OCI-LY3 (cell line): Measurements from ENCODE around the gene LRRC31.
A peak's percentile ranks its signal among the peaks of the same experiment; 100 is the strongest.

ENCODE experiments used
- H2AFZ ChIP-seq: fragments of 200-600, 300-600 bp; shearing (Covaris generic); 2 replicates; pipeline ENCODE4 v1.6.0; 2014; ENCODE audit warnings: antibody characterized with exemption, low read depth, low read length
- H3K27ac ChIP-seq: fragments of 200-600, 300-600 bp; sonication (generic); 2 replicates; pipeline ENCODE4 v1.5.1; 2014; ENCODE audit warnings: mild to moderate bottlenecking, low read length, moderate library complexity, mixed read lengths
- H3K27me3 ChIP-seq: fragments of 200-600, 300-600 bp; sonication (generic); 2 replicates; pipeline ENCODE4 v1.6.1; 2014; ENCODE audit warnings: low read depth, low read length, mixed read lengths
- H3K36me3 ChIP-seq: fragments of 200-600, 300-600 bp; sonication (generic); replicated peaks from 2 replicates; pipeline ENCODE3; 2014; ENCODE audit warnings: low read depth, low read length, mixed read lengths
- H3K4me1 ChIP-seq: fragments of 300-600, 200-600 bp; sonication (generic); 2 replicates; pipeline ENCODE4 v1.6.1; 2014; ENCODE audit warnings: low read length, mixed read lengths
- H3K4me2 ChIP-seq: fragments of 200-600, 300-600 bp; sonication (generic); 2 replicates; pipeline ENCODE4 v1.6.1; 2014; ENCODE audit warnings: low read length, mixed read lengths
- H3K4me3 ChIP-seq: fragments of 300-600, 200-600 bp; sonication (generic); 2 replicates; pipeline ENCODE4 v1.5.1; 2014; ENCODE audit warnings: antibody characterized with exemption, mild to moderate bottlenecking, low read length, moderate library complexity
- H3K79me2 ChIP-seq: fragments of 300-600, 200-600 bp; shearing (Covaris generic); 2 replicates; pipeline ENCODE4 v1.6.1; 2014; ENCODE audit warnings: mild to moderate bottlenecking, low read length, mixed read lengths
- H3K9ac ChIP-seq: fragments of 300-600, 200-600 bp; shearing (Covaris generic); 2 replicates; pipeline ENCODE4 v1.6.0; 2014; ENCODE audit warnings: mild to moderate bottlenecking, low read length, moderate library complexity
- H3K9me3 ChIP-seq: fragments of 200-600, 300-600 bp; shearing (Covaris generic); 2 replicates; pipeline ENCODE4 v1.6.1; 2014; ENCODE audit warnings: low read length, mixed read lengths; ENCODE audit not compliant: insufficient read depth
- H4K20me1 ChIP-seq: fragments of 200-600, 300-600 bp; sonication (generic); 2 replicates; pipeline ENCODE4 v1.6.1; 2016; ENCODE audit warnings: low read length, mixed read lengths; ENCODE audit not compliant: insufficient read depth
- EZH2phosphoT487 ChIP-seq: fragments of 200-600 bp; shearing (Covaris generic); IDR thresholded peaks from 2 replicates; pipeline ENCODE4 v1.6.1; 2018; ENCODE audit warnings: antibody characterized with exemption, mixed run types, low read depth
- TF ChIP-seq, protein P1 (sequence below): fragments of 200-600, 300-600 bp; sonication (generic); IDR thresholded peaks from 2 replicates; pipeline ENCODE4 v1.5.1; 2014; ENCODE audit warnings: antibody characterized with exemption, low read length, low read depth

Gene LRRC31

DNA sequence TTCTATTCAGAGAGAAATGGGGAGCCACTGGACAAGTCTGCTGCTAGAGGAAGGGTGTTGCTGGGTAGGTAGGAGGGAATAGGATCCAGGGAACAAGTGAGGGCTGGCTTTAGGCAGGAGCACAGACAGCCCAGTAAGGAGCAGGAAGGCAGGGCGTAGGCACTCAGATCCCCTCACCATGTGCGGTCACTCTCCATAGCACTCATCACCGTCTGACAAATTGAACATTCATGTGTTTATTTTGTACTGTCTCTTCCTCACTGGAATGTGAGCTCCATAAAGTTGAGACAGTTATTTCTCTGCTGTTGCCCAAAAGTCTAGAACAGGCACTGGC is 32.8 kb downstream of the LRRC31 start:
- Histone ChIP-seq H3K9ac (no peak overlapping the region), H3K4me3 (no peak overlapping the region)

DNA sequence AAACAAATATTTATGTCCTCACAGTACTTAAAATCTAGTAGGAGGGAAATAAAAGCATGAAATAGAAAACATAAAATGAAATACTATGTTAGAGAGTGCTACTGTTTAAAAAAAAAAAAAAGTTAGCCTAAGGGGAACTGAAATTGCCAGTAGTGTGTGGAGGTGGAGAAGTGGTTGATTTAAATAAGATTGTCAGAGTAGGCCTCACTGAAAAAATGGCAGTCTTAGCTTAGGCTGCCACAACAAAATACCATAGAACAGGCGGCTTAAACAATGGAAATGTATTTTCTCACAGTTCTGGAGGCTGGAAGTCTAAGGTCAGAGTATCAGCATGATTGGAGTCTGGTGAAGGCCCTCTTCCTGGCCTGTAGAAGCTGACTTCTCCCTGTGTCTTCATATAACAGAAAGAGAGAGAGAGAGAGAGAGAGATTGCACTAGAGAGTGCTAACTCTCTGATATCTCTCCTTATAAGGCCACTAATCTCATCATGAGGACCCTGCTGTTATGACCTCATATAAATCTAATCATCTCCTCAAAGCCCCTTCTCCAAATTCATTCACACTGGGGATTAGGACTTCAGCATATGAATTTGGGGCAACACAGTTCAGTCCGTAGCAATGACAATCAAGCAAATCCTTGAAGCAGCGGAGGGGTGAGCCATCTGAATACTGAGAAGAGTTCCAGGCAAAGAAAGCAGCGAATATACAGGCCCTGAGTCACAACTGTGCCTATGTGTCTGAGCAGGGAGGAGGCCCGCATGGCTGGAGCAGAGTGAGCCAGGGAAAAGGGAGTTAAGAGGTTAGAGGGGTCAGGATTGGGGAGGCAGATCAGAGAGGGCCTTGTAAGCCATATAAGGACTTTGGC is 33.4 kb downstream of the LRRC31 start:
- H3K79me2 ChIP-seq = no peaks in the 10 kb centered on the region
- no peaks in the 10 kb centered on the region for H3K9me3 ChIP-seq
- H3K27ac ChIP-seq = peak overlapping the region; percentile 38
- peak overlapping the region; percentile 33 for H3K4me2 ChIP-seq
- H4K20me1 ChIP-seq = no peaks in the 10 kb centered on the region
- TF ChIP-seq, protein P1, sequence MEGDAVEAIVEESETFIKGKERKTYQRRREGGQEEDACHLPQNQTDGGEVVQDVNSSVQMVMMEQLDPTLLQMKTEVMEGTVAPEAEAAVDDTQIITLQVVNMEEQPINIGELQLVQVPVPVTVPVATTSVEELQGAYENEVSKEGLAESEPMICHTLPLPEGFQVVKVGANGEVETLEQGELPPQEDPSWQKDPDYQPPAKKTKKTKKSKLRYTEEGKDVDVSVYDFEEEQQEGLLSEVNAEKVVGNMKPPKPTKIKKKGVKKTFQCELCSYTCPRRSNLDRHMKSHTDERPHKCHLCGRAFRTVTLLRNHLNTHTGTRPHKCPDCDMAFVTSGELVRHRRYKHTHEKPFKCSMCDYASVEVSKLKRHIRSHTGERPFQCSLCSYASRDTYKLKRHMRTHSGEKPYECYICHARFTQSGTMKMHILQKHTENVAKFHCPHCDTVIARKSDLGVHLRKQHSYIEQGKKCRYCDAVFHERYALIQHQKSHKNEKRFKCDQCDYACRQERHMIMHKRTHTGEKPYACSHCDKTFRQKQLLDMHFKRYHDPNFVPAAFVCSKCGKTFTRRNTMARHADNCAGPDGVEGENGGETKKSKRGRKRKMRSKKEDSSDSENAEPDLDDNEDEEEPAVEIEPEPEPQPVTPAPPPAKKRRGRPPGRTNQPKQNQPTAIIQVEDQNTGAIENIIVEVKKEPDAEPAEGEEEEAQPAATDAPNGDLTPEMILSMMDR = no peak
- TF ChIP-seq EZH2phosphoT487 = no peak
- peaks cover 22% of the 10 kb centered on the region for H3K4me1 ChIP-seq
- H3K9ac ChIP-seq = peak overlapping the region; percentile 33; the same call in 1 of the 2 replicates
- H3K4me3 ChIP-seq = no peak overlapping the region
- H3K36me3 ChIP-seq = peaks cover 3% of the 10 kb centered on the region
- H3K27me3 ChIP-seq = peaks cover 31% of the 10 kb centered on the region
- H2AFZ ChIP-seq = peak overlapping the region; percentile 96

More for the DNA sequence above, 32.8 kb downstream of the LRRC31 start:
- 0 out of 2 replicates have a peak overlapping the region, but pooled peaks have one; percentile 96 for H2AFZ ChIP-seq
- no peaks in the 10 kb centered on the region for H3K9me3 ChIP-seq
- peaks cover 22% of the 10 kb centered on the region for H3K4me1 ChIP-seq
- H4K20me1 ChIP-seq = no peaks in the 10 kb centered on the region
- peaks cover 3% of the 10 kb centered on the region for H3K36me3 ChIP-seq
- no peak overlapping the region for H3K27ac ChIP-seq
- no peaks in the 10 kb centered on the region for H3K79me2 ChIP-seq
- H3K4me2 ChIP-seq = no peak overlapping the region
- peaks cover 34% of the 10 kb centered on the region for H3K27me3 ChIP-seq
- TF ChIP-seq, protein P1 = no peak
- no peak for TF ChIP-seq EZH2phosphoT487

DNA sequence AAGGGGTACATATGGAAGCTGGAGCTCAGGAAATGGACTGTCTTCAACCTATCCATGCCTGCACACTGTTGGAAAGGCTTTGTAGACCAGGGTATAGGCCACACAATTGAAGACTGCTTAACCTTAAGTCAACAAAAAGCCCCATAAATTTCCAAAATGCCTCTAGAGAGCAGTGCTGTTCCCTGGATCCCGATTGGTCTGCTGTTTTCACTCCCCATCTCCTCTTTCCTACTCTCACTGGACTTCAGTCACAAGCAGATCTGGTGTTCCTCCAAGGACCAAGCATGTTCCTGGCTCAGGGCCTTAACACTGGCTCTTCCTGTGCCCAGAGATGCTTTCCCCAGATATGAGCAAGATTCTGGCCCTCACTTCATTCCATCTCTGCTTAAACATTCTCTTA is 34.2 kb downstream of the LRRC31 start:
- peaks cover 18% of the 10 kb centered on the region for H3K4me1 ChIP-seq
- H3K79me2 ChIP-seq = no peaks in the 10 kb centered on the region
- no peak for TF ChIP-seq EZH2phosphoT487
- TF ChIP-seq, protein P1 = no peak
- peak overlapping the region; percentile 9; the same call in 1 of the 2 replicates for H3K27ac ChIP-seq
- no peak overlapping the region for H3K4me3 ChIP-seq
- no peaks in the 10 kb centered on the region for H3K9me3 ChIP-seq
- H3K9ac ChIP-seq = no peak overlapping the region
- peaks cover 24% of the 10 kb centered on the region for H3K27me3 ChIP-seq
- H2AFZ ChIP-seq = peak overlapping the region; percentile 96
- peak overlapping the region; percentile 33; the same call in 1 of the 2 replicates for H3K4me2 ChIP-seq
- peaks cover 3% of the 10 kb centered on the region for H3K36me3 ChIP-seq
- no peaks in the 10 kb centered on the region for H4K20me1 ChIP-seq

DNA sequence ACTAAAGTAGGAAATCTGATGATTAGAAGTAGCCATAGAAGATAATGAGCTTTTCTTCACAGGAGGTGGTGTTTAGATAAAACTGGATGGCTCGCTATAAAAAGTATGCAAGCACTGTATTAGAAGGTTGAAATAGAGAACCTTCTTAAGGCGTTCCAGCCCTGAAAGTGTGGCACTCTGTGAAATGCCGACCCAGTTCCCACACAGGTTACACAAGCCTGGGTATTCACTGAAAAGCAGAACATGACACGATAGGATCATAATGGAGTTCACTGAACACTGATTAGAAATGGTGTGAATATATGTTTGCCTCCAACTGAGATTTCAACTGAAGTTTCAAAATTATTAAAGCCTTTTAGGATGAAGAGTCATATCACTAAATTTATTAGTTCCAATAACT is 42.0 kb downstream of the LRRC31 start:
- H3K79me2 ChIP-seq = no peaks in the 10 kb centered on the region
- no peak overlapping the region for H3K9ac ChIP-seq
- peaks cover 17% of the 10 kb centered on the region for H3K27me3 ChIP-seq
- H3K4me2 ChIP-seq = no peak overlapping the region
- H3K4me1 ChIP-seq = no peaks in the 10 kb centered on the region
- no peak overlapping the region for H3K27ac ChIP-seq
- TF ChIP-seq, protein P1 = no peak
- H4K20me1 ChIP-seq = no peaks in the 10 kb centered on the region
- H3K9me3 ChIP-seq = no peaks in the 10 kb centered on the region
- no peaks in the 10 kb centered on the region for H3K36me3 ChIP-seq
- no peak overlapping the region for H3K4me3 ChIP-seq
- H2AFZ ChIP-seq = no peak overlapping the region
